Neural cell (in vitro differentiated cells): ENCODE data around the gene SALL2.

ENCODE experiments used
- EP300 ChIP-seq: fragments of 450-650 bp; conservative IDR thresholded peaks from 2 replicates; pipeline ENCODE4 v1.6.1; 2014; ENCODE audit warnings: antibody characterized with exemption, mild to moderate bottlenecking, moderate library complexity; ENCODE audit not compliant: poor library complexity, severe bottlenecking
- EZH2 ChIP-seq: fragments of 200-600, 300-800 bp; shearing (Covaris generic), sonication (generic); IDR thresholded peaks from 2 replicates; pipeline ENCODE4 v1.6.1; 2014; ENCODE audit warnings: antibody characterized with exemption, low read length, borderline replicate concordance, mild to moderate bottlenecking; ENCODE audit not compliant: insufficient read depth, poor library complexity, severe bottlenecking
- POLR2AphosphoS5 ChIP-seq: IDR thresholded peaks from 2 replicates; pipeline ENCODE4 v1.6.1; 2012
- RAD21 ChIP-seq: fragments of 450-650 bp; conservative IDR thresholded peaks from 2 replicates; pipeline ENCODE4 v1.6.1; 2014; ENCODE audit warnings: antibody characterized with exemption, mild to moderate bottlenecking, moderate library complexity
- SMC3 ChIP-seq: fragments of 450-650 bp; conservative IDR thresholded peaks from 2 replicates; pipeline ENCODE4 v1.6.1; 2014; ENCODE audit warnings: antibody characterized with exemption, mild to moderate bottlenecking, moderate library complexity; ENCODE audit not compliant: poor library complexity
- TAF1 ChIP-seq: IDR thresholded peaks from 2 replicates; pipeline ENCODE4 v1.6.1; 2012; ENCODE audit warnings: low read depth
- TF ChIP-seq, protein P1 (sequence below): fragments of 450-650 bp; IDR thresholded peaks from 2 replicates; pipeline ENCODE4 v1.5.1; 2014; ENCODE audit warnings: antibody characterized with exemption, mild to moderate bottlenecking, moderate library complexity; ENCODE audit not compliant: poor library complexity, severe bottlenecking

GRCh38 chr14:21501568-21501967 lies 24.6 kb downstream of the SALL2 start:
- TF ChIP-seq, protein P1, sequence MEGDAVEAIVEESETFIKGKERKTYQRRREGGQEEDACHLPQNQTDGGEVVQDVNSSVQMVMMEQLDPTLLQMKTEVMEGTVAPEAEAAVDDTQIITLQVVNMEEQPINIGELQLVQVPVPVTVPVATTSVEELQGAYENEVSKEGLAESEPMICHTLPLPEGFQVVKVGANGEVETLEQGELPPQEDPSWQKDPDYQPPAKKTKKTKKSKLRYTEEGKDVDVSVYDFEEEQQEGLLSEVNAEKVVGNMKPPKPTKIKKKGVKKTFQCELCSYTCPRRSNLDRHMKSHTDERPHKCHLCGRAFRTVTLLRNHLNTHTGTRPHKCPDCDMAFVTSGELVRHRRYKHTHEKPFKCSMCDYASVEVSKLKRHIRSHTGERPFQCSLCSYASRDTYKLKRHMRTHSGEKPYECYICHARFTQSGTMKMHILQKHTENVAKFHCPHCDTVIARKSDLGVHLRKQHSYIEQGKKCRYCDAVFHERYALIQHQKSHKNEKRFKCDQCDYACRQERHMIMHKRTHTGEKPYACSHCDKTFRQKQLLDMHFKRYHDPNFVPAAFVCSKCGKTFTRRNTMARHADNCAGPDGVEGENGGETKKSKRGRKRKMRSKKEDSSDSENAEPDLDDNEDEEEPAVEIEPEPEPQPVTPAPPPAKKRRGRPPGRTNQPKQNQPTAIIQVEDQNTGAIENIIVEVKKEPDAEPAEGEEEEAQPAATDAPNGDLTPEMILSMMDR = no peak
- TF ChIP-seq TAF1 (no peak), POLR2AphosphoS5 (no peak), EZH2 (no peak), EP300 (no peak), RAD21 (no peak), SMC3 (no peak)
